Liver (tissue), 9 donors: ENCODE data around the gene RASGRP2. TPM values are rescaled to one million over a fixed set of nuclear protein-coding genes. Genes with fewer than 3 reads are reported as not detected.
A peak's percentile ranks its signal among the peaks of the same experiment; 100 is the strongest.

Experiments used
- DNase-seq: peaks from one replicate; pipeline ENCODE4 v3.0.0-alpha.2; 2017; ENCODE audit warnings: low spot score
- H3K27ac ChIP-seq, 2 donors: one replicate each; pipeline ENCODE4 v1.7.0; 2013; ENCODE audit warnings: inconsistent platforms in 2 of 2, low read length in 2 of 2, control low read depth in 1 of 2, low read depth in 1 of 2, mild to moderate bottlenecking in 1 of 2
- H3K27me3 ChIP-seq, 4 donors: one replicate each; pipeline versions ENCODE4 v1.6.1 to v1.7.0; 2013; ENCODE audit warnings: low read length in 3 of 4, inconsistent platforms in 1 of 4, mild to moderate bottlenecking in 1 of 4, moderate library complexity in 1 of 4; ENCODE audit not compliant: control insufficient read depth in 4 of 4, insufficient read depth in 4 of 4
- H3K36me3 ChIP-seq, 4 donors: one replicate each; pipeline versions ENCODE4 v1.6.1 to v1.7.0; 2013; ENCODE audit warnings: low read length in 3 of 4, mild to moderate bottlenecking in 3 of 4, low read depth in 1 of 4, moderate library complexity in 1 of 4; ENCODE audit not compliant: control insufficient read depth in 4 of 4, insufficient read depth in 3 of 4
- H3K4me1 ChIP-seq, 4 donors: one replicate each; pipeline versions ENCODE4 v1.6.1 to v1.7.0; 2013; ENCODE audit warnings: low read length in 3 of 4, mild to moderate bottlenecking in 3 of 4, moderate library complexity in 1 of 4; ENCODE audit not compliant: control insufficient read depth in 4 of 4, insufficient read depth in 4 of 4
- H3K4me3 ChIP-seq, 3 donors: one replicate each; pipeline versions ENCODE4 v1.6.1 to v1.7.0; 2013; ENCODE audit warnings: low read length in 3 of 3, control low read depth in 1 of 3, low read depth in 1 of 3, mild to moderate bottlenecking in 1 of 3
- H3K9ac ChIP-seq, 2 donors: one replicate each; pipeline ENCODE4 v1.7.0; 2013; ENCODE audit warnings: low read length in 2 of 2, mild to moderate bottlenecking in 2 of 2, moderate library complexity in 2 of 2, control low read depth in 1 of 2, low read depth in 1 of 2
- H3K9me3 ChIP-seq, 4 donors: one replicate each; pipeline versions ENCODE4 v1.6.1 to v1.7.0; 2013; ENCODE audit warnings: low read length in 3 of 4; ENCODE audit not compliant: control insufficient read depth in 4 of 4
- EGR1 ChIP-seq, 2 donors: IDR thresholded peaks; 2 replicates each; pipeline ENCODE4 v1.6.1; 2016 to 2018; ENCODE audit warnings: antibody characterized with exemption in 2 of 2, low read depth in 2 of 2
- FOXA1 ChIP-seq: IDR thresholded peaks from 2 replicates; pipeline ENCODE4 v1.6.1; 2016; ENCODE audit warnings: antibody characterized with exemption
- FOXA2 ChIP-seq: IDR thresholded peaks from 2 replicates; pipeline ENCODE4 v1.6.1; 2016; ENCODE audit warnings: antibody characterized with exemption
- GABPA ChIP-seq, 2 donors: IDR thresholded peaks in 1 of 2; conservative IDR thresholded peaks in 1 of 2; 2 replicates each; pipeline ENCODE4 v1.6.1; 2016; ENCODE audit warnings: antibody characterized with exemption in 2 of 2, mild to moderate bottlenecking in 1 of 2, moderate library complexity in 1 of 2
- HNF4A ChIP-seq, 2 donors: conservative IDR thresholded peaks; 2 replicates each; pipeline ENCODE4 v1.6.1; 2016; ENCODE audit warnings: antibody characterized with exemption in 2 of 2, mild to moderate bottlenecking in 2 of 2
- HNF4G ChIP-seq: IDR thresholded peaks from 2 replicates; pipeline ENCODE4 v1.6.1; 2016; ENCODE audit warnings: antibody characterized with exemption
- JUND ChIP-seq, 2 donors: IDR thresholded peaks; 2 replicates each; pipeline ENCODE4 v1.6.1; 2016; ENCODE audit warnings: antibody characterized with exemption in 2 of 2
- NR2F2 ChIP-seq: IDR thresholded peaks from 2 replicates; pipeline ENCODE4 v1.6.1; 2016; ENCODE audit warnings: antibody characterized with exemption
- RAD21 ChIP-seq, 2 donors: IDR thresholded peaks; 2 replicates each; pipeline ENCODE4 v1.6.1; 2016; ENCODE audit warnings: antibody characterized with exemption in 2 of 2, mild to moderate bottlenecking in 2 of 2
- RXRA ChIP-seq, 2 donors: IDR thresholded peaks; 2 replicates each; pipeline ENCODE4 v1.6.1; 2017 to 2018; ENCODE audit warnings: antibody characterized with exemption in 2 of 2, mild to moderate bottlenecking in 1 of 2
- SP1 ChIP-seq: IDR thresholded peaks from 2 replicates; pipeline ENCODE4 v1.6.1; 2018; ENCODE audit warnings: antibody characterized with exemption, mild to moderate bottlenecking
- TAF1 ChIP-seq: conservative IDR thresholded peaks from 2 replicates; pipeline ENCODE4 v1.6.1; 2016; ENCODE audit warnings: antibody characterized with exemption, mild to moderate bottlenecking
- YY1 ChIP-seq: IDR thresholded peaks from 2 replicates; pipeline ENCODE4 v1.6.1; 2016; ENCODE audit warnings: antibody characterized with exemption, mild to moderate bottlenecking
- WGBS: extraction: QIAGEN DNeasy Blood & Tissue Kit; methylation state at CpG from one replicate; pipeline ENCODE4 v1.1.7; 2013; 5-methylcytosine and 5-hydroxymethylcytosine counted together
- polyA plus RNA-seq, 2 donors: library from polyadenylated mRNA; stranded (reverse) in 1 of 2; unstranded in 1 of 2; fragments of 200-250 nt in 1 of 2; fragments of >200 nt in 1 of 2; fragmentation: Nextera tagmentation in 1 of 2; extraction: Ambion mirVana in 1 of 2; gene quantifications; one replicate each; pipeline versions ENCODE4 v1.2.1 to v1.2.3, GENCODE V29; 2013 to 2015
- total RNA-seq, 2 donors: library from RNA; depleted of rRNA; stranded (reverse); fragments of >200 nt; gene quantifications; one replicate each; pipeline ENCODE4 v1.2.3, GENCODE V29; 2014
- TF ChIP-seq, protein P1 (sequence below): IDR thresholded peaks from 2 replicates; pipeline ENCODE4 v1.6.1; 2016; ENCODE audit warnings: antibody characterized with exemption
- TF ChIP-seq, protein P2 (sequence below): IDR thresholded peaks from 2 replicates; pipeline ENCODE4 v1.6.1; 2016; ENCODE audit warnings: antibody characterized with exemption
- TF ChIP-seq, protein P3 (sequence below): IDR thresholded peaks from 2 replicates; pipeline ENCODE4 v1.6.1; 2016; ENCODE audit warnings: antibody characterized with exemption
- TF ChIP-seq, protein P4 (sequence below): fragments of 150-350 bp; IDR thresholded peaks from 2 replicates; pipeline ENCODE4 v1.5.1; 2017; ENCODE audit warnings: improper control_type of control experiment, low read depth, low read length; ENCODE audit not compliant: missing input control
- TF ChIP-seq, protein P5 (sequence below): IDR thresholded peaks from 2 replicates; pipeline ENCODE4 v1.6.1; 2016; ENCODE audit warnings: antibody characterized with exemption, mild to moderate bottlenecking
- donor health status: healthy.
- donor health status: healthy.
- donor health status: healthy.
- donor health status: healthy.
- donor health status: healthy.

RASGRP2 gene
- total and polyA plus RNA-seq, 4 donors = 2.7 to 14.9 (median 8.7) TPM

DNA sequence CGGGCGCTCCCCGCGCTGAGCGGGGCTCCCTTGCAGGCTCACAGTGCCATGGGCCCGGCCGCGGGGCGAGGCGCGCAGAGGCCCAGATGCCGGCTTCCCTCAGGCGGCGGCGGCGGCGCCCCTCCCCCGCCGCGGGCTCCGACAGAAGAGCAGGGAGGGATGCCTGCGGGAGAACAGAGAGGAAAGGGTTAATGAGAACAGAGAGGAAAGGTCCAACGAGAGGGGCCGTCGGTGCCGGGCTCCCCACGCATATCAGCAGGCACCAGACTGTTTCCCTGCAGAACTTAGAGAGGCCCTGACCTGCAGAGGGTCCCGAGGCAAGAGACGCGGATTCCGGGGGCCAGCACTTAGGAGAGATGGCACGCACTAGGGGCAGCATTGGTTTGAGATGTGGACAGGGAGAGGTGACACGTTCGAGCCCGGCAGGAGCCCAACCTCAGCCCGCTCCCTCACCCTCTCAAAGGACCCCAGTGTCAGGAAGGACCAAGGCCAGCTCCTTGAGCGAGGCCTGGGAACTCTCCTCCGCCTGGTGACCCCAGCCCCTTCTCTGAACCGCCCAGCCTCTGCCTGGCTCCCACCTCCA lies 30.1 kb downstream of the RASGRP2 start:
- DNase-seq = no peak
- Histone ChIP-seq H3K27me3 (peaks cover 15 to 27% (median 19%) of the 10 kb centered on the region in 4 donors), H3K27ac (no peak overlapping the region), H3K4me3 (peak overlapping the region in 1 of 3 donors; percentile 16), H3K36me3 (no peaks in the 10 kb centered on the region), H3K4me1 (peaks cover 2 to 9% (median 5%) of the 10 kb centered on the region in 4 donors), H3K9ac (no peak overlapping the region), H3K9me3 (no peaks in the 10 kb centered on the region)
- 8% methylated on average over 39 of the region's 39 CpGs for WGBS
- TF ChIP-seq TAF1 = no peak
- no peak for TF ChIP-seq EGR1 (IDR thresholded peaks at IDR 0.05; ENCODE audit: low read depth in 2 of 2)
- TF ChIP-seq JUND (IDR thresholded peaks at IDR 0.05) = no peak
- TF ChIP-seq, protein P1, sequence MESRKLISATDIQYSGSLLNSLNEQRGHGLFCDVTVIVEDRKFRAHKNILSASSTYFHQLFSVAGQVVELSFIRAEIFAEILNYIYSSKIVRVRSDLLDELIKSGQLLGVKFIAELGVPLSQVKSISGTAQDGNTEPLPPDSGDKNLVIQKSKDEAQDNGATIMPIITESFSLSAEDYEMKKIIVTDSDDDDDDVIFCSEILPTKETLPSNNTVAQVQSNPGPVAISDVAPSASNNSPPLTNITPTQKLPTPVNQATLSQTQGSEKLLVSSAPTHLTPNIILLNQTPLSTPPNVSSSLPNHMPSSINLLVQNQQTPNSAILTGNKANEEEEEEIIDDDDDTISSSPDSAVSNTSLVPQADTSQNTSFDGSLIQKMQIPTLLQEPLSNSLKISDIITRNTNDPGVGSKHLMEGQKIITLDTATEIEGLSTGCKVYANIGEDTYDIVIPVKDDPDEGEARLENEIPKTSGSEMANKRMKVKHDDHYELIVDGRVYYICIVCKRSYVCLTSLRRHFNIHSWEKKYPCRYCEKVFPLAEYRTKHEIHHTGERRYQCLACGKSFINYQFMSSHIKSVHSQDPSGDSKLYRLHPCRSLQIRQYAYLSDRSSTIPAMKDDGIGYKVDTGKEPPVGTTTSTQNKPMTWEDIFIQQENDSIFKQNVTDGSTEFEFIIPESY = no peak

DNA sequence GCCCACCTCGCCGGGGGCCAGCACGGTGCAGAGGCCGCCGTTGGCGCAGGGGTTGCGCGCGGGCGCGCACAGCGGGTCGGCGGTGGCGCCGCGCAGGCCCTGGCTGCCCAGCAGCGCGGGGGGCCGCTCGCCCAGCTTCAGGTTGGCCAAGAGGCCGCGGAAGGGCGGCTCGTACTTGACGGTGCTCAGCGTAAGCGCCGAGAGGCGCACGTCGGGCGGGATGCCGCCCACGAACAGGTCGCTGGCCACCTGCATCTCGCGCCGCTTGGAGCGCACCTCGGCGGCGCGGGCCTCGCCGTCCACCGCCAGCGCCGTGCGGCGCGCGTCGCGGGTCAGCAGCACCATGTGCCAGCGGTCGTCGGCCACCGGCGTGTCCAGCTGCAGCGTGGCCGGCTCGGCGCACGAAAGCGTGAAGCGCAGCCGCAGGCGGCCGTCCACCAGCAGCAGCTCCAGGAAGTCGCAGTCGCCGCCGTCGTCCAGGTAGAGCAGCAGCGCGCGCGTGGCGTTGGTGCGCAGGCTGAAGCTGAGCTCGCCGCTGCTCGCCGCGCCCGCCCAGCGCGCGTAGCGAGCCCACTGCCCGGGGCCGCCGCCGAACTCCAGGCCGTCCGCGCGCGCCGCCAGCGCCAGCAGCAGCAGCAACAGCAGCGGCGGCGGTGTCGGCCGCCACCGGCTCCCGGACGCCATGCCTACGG lies 30.8 kb downstream of the RASGRP2 start:
- Histone ChIP-seq H3K4me1 (peaks cover 2 to 9% (median 5%) of the 10 kb centered on the region in 4 donors), H3K27ac (no peak overlapping the region), H3K27me3 (peaks cover 15 to 27% (median 19%) of the 10 kb centered on the region in 4 donors), H3K36me3 (no peaks in the 10 kb centered on the region), H3K9ac (no peak overlapping the region), H3K4me3 (peak overlapping the region in 1 of 3 donors; percentile 16), H3K9me3 (no peaks in the 10 kb centered on the region)
- no peak for DNase-seq
- WGBS = 6% methylated on average over 111 of the region's 111 CpGs
- TF ChIP-seq EGR1 (IDR thresholded peaks at IDR 0.05; ENCODE audit: low read depth in 2 of 2) (no peak), HNF4G (no peak), SP1 (no peak), RAD21 (IDR thresholded peaks at IDR 0.05) (no peak), FOXA2 (no peak), NR2F2 (no peak), RXRA (IDR thresholded peaks at IDR 0.05) (no peak), JUND (IDR thresholded peaks at IDR 0.05) (no peak), HNF4A (conservative IDR thresholded peaks at IDR 0.05) (no peak), GABPA (IDR thresholded peaks at IDR 0.05 in 1 of 2, conservative IDR thresholded peaks at IDR 0.05 in 1 of 2) (no peak), TAF1 (no peak), FOXA1 (no peak), YY1 (no peak)
- TF ChIP-seq, protein P2, sequence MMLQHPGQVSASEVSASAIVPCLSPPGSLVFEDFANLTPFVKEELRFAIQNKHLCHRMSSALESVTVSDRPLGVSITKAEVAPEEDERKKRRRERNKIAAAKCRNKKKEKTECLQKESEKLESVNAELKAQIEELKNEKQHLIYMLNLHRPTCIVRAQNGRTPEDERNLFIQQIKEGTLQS = no peak
- TF ChIP-seq, protein P1 = no peak
- TF ChIP-seq, protein P3, sequence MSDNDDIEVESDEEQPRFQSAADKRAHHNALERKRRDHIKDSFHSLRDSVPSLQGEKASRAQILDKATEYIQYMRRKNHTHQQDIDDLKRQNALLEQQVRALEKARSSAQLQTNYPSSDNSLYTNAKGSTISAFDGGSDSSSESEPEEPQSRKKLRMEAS = no peak
- TF ChIP-seq, protein P4, sequence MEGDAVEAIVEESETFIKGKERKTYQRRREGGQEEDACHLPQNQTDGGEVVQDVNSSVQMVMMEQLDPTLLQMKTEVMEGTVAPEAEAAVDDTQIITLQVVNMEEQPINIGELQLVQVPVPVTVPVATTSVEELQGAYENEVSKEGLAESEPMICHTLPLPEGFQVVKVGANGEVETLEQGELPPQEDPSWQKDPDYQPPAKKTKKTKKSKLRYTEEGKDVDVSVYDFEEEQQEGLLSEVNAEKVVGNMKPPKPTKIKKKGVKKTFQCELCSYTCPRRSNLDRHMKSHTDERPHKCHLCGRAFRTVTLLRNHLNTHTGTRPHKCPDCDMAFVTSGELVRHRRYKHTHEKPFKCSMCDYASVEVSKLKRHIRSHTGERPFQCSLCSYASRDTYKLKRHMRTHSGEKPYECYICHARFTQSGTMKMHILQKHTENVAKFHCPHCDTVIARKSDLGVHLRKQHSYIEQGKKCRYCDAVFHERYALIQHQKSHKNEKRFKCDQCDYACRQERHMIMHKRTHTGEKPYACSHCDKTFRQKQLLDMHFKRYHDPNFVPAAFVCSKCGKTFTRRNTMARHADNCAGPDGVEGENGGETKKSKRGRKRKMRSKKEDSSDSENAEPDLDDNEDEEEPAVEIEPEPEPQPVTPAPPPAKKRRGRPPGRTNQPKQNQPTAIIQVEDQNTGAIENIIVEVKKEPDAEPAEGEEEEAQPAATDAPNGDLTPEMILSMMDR = no peak
- TF ChIP-seq, protein P5, sequence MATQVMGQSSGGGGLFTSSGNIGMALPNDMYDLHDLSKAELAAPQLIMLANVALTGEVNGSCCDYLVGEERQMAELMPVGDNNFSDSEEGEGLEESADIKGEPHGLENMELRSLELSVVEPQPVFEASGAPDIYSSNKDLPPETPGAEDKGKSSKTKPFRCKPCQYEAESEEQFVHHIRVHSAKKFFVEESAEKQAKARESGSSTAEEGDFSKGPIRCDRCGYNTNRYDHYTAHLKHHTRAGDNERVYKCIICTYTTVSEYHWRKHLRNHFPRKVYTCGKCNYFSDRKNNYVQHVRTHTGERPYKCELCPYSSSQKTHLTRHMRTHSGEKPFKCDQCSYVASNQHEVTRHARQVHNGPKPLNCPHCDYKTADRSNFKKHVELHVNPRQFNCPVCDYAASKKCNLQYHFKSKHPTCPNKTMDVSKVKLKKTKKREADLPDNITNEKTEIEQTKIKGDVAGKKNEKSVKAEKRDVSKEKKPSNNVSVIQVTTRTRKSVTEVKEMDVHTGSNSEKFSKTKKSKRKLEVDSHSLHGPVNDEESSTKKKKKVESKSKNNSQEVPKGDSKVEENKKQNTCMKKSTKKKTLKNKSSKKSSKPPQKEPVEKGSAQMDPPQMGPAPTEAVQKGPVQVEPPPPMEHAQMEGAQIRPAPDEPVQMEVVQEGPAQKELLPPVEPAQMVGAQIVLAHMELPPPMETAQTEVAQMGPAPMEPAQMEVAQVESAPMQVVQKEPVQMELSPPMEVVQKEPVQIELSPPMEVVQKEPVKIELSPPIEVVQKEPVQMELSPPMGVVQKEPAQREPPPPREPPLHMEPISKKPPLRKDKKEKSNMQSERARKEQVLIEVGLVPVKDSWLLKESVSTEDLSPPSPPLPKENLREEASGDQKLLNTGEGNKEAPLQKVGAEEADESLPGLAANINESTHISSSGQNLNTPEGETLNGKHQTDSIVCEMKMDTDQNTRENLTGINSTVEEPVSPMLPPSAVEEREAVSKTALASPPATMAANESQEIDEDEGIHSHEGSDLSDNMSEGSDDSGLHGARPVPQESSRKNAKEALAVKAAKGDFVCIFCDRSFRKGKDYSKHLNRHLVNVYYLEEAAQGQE = no peak
